Kidney (tissue), 14 donors: ENCODE results near the gene DUSP12. TPM values are rescaled to one million over a fixed set of nuclear protein-coding genes. Genes with fewer than 3 reads are reported as not detected.

Experiments
- DNase-seq, 5 donors: peaks; one replicate each; pipeline ENCODE4 v3.0.0-alpha.2; 2013 to 2020
- FAIRE-seq: peaks from 2 replicates; lab custom pipeline; 2012; peaks lifted over from hg19 to GRCh38; lab: Jason Lieb, UNC
- H3K27ac ChIP-seq, 2 donors: one replicate each; pipeline ENCODE4 v1.7.0; 2013; ENCODE audit warnings: low read depth in 2 of 2, low read length in 2 of 2, inconsistent platforms in 1 of 2
- H3K27me3 ChIP-seq: one replicate; pipeline ENCODE4 v1.7.1; 2013; ENCODE audit warnings: low read length, inconsistent platforms; ENCODE audit not compliant: control insufficient read depth, insufficient read depth
- H3K36me3 ChIP-seq, 3 donors: one replicate each; pipeline versions ENCODE4 v1.7.0 to v1.7.1; 2013; ENCODE audit warnings: low read length in 3 of 3, control low read depth in 1 of 3, inconsistent platforms in 1 of 3; ENCODE audit not compliant: insufficient read depth in 3 of 3, control insufficient read depth in 2 of 3
- H3K4me1 ChIP-seq, 3 donors: one replicate each; pipeline versions ENCODE4 v1.7.0 to v1.7.1; 2013; ENCODE audit warnings: low read length in 3 of 3, inconsistent platforms in 1 of 3, low read depth in 1 of 3; ENCODE audit not compliant: control insufficient read depth in 2 of 3, insufficient read depth in 2 of 3
- H3K4me3 ChIP-seq, 3 donors: one replicate each; pipeline versions ENCODE4 v1.7.0 to v1.8.1; 2013; ENCODE audit warnings: low read length in 3 of 3, control low read depth in 1 of 3, inconsistent platforms in 1 of 3
- H3K9ac ChIP-seq, 3 donors: one replicate each; pipeline versions ENCODE4 v1.7.0 to v1.7.1; 2013; ENCODE audit warnings: low read length in 3 of 3, control low read depth in 1 of 3, inconsistent platforms in 1 of 3
- H3K9me3 ChIP-seq, 3 donors: one replicate each; pipeline versions ENCODE4 v1.7.0 to v1.7.1; 2013; ENCODE audit warnings: low read length in 3 of 3, control low read depth in 1 of 3, inconsistent platforms in 1 of 3; ENCODE audit not compliant: control insufficient read depth in 2 of 3, insufficient read depth in 1 of 3
- CTCF ChIP-seq: IDR thresholded peaks from 3 replicates; pipeline ENCODE4 v1.5.1; 2012; ENCODE audit warnings: mild to moderate bottlenecking, moderate library complexity, borderline replicate concordance; ENCODE audit not compliant: insufficient read depth; ENCODE audit errors: extremely low read depth
- intact Hi-C: fragments of 100-400 bp; cut with DNase I; formaldehyde crosslinking; loops from one replicate; pipeline ENCODE4 v1.11.1; 2022
- polyA plus RNA-seq: library from polyadenylated mRNA; stranded (reverse); fragments of 350-450 nt; fragmentation: Illumina TruSeq; extraction: RNeasy Lipid Tissue Mini Kit (QIAGEN cat#74804); gene quantifications from one replicate; pipeline ENCODE4 v1.2.3, GENCODE V29; 2014; ENCODE audit warnings: low read depth, low replicate concordance; ENCODE audit not compliant: insufficient read depth
- total RNA-seq: library from RNA; stranded (reverse); fragmentation: NEBNext Ultra II Directional; extraction: Animal tissue kit (Norgen Biotek cat#: 25700); gene quantifications from one replicate; pipeline ENCODE4 v1.2.1, GENCODE V29; 2021
- donor health status: control.
- donor health status: control.
- donor health status: control.
- donor health status: control.
- donor health status: control.
- donor health status: DM: yes; HTN: yes; CAD: no.
- donor health status: Normal renal cell carcinoma (clear cell type).

The DUSP12 gene
- total and polyA plus RNA-seq, 2 donors from 2014 or later = 17.9 to 21.3 TPM

DNA sequence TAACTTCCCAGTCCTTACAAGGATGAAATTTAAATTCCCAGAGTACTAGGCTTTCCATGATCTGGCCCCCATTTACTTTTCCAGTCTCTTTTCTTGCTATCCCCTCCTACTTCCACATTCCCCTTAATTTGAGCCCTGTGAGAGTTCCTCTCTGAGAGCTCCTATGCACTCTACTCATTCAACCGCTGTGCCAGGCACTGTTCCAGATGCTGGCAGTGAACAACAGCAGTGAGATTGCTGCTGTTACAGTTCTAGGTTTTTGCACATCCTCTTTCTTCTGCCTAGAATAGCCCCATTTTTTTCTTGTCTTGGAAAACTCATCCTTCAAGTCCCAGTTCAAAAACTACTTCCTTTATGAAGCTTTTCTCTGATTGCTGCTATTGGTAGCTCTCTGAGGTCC is 35.4 kb downstream of the DUSP12 start:
- H3K27ac ChIP-seq = no peak overlapping the region
- DNase-seq (no peak), FAIRE-seq (no peak)
- no peaks in the 10 kb centered on the region for H3K9me3 ChIP-seq
- no peak overlapping the region for H3K4me3 ChIP-seq
- TF ChIP-seq CTCF = no peak
- H3K27me3 ChIP-seq = no peaks in the 10 kb centered on the region
- H3K9ac ChIP-seq = no peak overlapping the region
- intact Hi-C loops = no loop called here
- no peaks in the 10 kb centered on the region for H3K4me1 ChIP-seq
- H3K36me3 ChIP-seq = peaks cover 2 to 17% (median 10%) of the 10 kb centered on the region in 3 donors

DNA sequence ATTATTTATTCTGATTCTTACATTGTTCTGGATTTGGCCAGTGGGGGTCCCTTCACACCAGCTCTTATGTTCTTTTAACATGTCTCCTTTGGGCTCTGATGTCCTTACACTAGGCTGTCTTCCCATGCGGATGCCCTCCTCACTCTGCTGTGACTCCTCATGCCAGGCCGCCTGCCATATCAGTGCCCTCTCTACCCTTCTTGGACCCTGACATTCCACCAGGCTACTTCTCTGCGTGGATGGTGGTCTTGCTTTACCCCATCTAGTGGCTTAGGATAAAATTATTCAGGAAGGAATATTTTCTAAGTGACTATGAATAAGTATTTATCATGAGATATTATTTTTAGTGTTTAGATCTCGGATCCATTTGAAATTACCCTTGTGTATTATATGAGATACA is 37.8 kb downstream of the DUSP12 start:
- Histone ChIP-seq H3K27ac (no peak overlapping the region), H3K36me3 (peaks cover 5 to 22% (median 18%) of the 10 kb centered on the region in 3 donors), H3K9me3 (no peaks in the 10 kb centered on the region), H3K4me1 (no peaks in the 10 kb centered on the region), H3K4me3 (no peak overlapping the region), H3K27me3 (no peaks in the 10 kb centered on the region), H3K9ac (no peak overlapping the region)
- FAIRE-seq (no peak), DNase-seq (no peak)
- no peak for TF ChIP-seq CTCF
- intact Hi-C loops = no loop called here

DNA sequence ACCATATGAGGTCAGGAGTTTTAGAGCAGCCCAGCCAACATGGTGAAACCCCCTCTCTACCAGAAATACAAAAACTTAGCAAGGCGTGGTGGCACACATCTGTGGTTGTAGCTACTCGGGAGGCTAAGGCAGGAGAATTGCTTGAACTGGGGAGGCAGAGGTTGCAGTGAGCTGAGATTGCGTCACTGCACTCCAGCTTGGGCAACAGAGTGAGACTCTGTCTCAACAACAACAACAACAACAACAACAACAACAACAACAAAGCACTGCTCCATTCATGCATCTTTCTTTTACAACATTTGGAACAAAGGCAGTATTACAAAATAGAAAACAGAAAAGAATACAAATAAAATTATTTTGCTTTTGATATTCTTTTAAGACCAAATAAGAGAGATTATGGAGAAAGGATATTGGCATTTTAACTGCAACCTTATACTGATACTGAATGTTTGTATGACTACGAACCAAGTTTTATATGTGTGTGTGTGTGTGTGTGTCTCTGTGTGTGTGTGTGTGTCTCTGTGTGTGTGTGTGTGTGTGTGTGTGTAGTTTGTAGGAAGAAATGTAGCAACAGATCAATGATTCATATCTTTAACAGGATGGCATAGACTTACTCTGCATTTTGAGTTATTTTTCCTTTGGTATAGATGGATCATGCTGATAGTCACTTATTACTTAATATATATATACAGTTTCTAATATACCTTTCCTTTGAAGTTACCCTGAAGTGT is 41.2 kb downstream of the DUSP12 start:
- no peak overlapping the region for H3K9ac ChIP-seq
- DNase-seq = no peak
- no peak overlapping the region for H3K4me3 ChIP-seq
- H3K27me3 ChIP-seq = no peaks in the 10 kb centered on the region
- no peaks in the 10 kb centered on the region for H3K4me1 ChIP-seq
- H3K36me3 ChIP-seq = peaks cover 9 to 34% (median 15%) of the 10 kb centered on the region in 3 donors
- no peak for FAIRE-seq
- no peak for TF ChIP-seq CTCF
- H3K9me3 ChIP-seq = no peaks in the 10 kb centered on the region
- intact Hi-C loops = loop anchor here (5.0 kb wide), 1 partner anchor 242 kb away; no protein-coding TSS in a partner anchor
- H3K27ac ChIP-seq = no peak overlapping the region
